ENCODE measurements around the gene SLC48A1. TPM values are rescaled to one million over a fixed set of nuclear protein-coding genes. Genes with fewer than 3 reads are reported as not detected.

The SLC48A1 gene
- total and polyA plus RNA-seq, 4 donors: 6.1 to 15.4 (median 9.3) TPM

- Histone ChIP-seq H3K4me3 (ENCODE audit: low read depth in 1 of 3, low read length in 3 of 3) (no peak overlapping the region), H3K27ac (ENCODE audit: low read depth in 1 of 2, low read length in 2 of 2) (no peak overlapping the region), H3K36me3 (ENCODE audit: control insufficient read depth in 4 of 4, insufficient read depth in 3 of 4, low read depth in 1 of 4, low read length in 3 of 4) (no peaks in the 10 kb centered on the region), H3K27me3 (ENCODE audit: control insufficient read depth in 4 of 4, insufficient read depth in 4 of 4, low read length in 3 of 4) (no peaks in the 10 kb centered on the region), H3K4me1 (ENCODE audit: control insufficient read depth in 4 of 4, insufficient read depth in 4 of 4, low read length in 3 of 4) (peaks cover 2 to 4% (median 4%) of the 10 kb centered on the region in 4 donors), H3K9me3 (ENCODE audit: control insufficient read depth in 4 of 4, low read length in 3 of 4) (no peaks in the 10 kb centered on the region), H3K9ac (ENCODE audit: low read depth in 1 of 2, low read length in 2 of 2) (no peak overlapping the region)
- peak in 1 of 2 donors; percentile 34 for TF ChIP-seq HNF4A (conservative IDR thresholded peaks at IDR 0.05)
- peak; percentile 93 for TF ChIP-seq CTCF (IDR thresholded peaks at IDR 0.05; ENCODE audit: low read depth, low read length, missing input control)
- no peak for TF ChIP-seq MAX (IDR thresholded peaks at IDR 0.05)
- peak; percentile 82 to 91 for TF ChIP-seq RAD21 (IDR thresholded peaks at IDR 0.05)
- peak; percentile 85 for DNase-seq (ENCODE audit: low spot score)
- WGBS: 56% methylated on average over 7 of the region's 7 CpGs
Measured at GRCh38 chr12:47742253-47742825, 30.7 kb upstream of the SLC48A1 start.

- Histone ChIP-seq H3K27ac (ENCODE audit: low read depth in 1 of 2, low read length in 2 of 2) (no peak overlapping the region), H3K4me3 (ENCODE audit: low read depth in 1 of 3, low read length in 3 of 3) (no peak overlapping the region), H3K4me1 (ENCODE audit: control insufficient read depth in 4 of 4, insufficient read depth in 4 of 4, low read length in 3 of 4) (no peaks in the 10 kb centered on the region), H3K9ac (ENCODE audit: low read depth in 1 of 2, low read length in 2 of 2) (no peak overlapping the region), H3K36me3 (ENCODE audit: control insufficient read depth in 4 of 4, insufficient read depth in 3 of 4, low read depth in 1 of 4, low read length in 3 of 4) (no peaks in the 10 kb centered on the region), H3K9me3 (ENCODE audit: control insufficient read depth in 4 of 4, low read length in 3 of 4) (no peaks in the 10 kb centered on the region), H3K27me3 (ENCODE audit: control insufficient read depth in 4 of 4, insufficient read depth in 4 of 4, low read length in 3 of 4) (no peaks in the 10 kb centered on the region)
- 72% methylated on average over 9 of the region's 9 CpGs for WGBS
- TF ChIP-seq NR2F2 (IDR thresholded peaks at IDR 0.05) (no peak), TAF1 (conservative IDR thresholded peaks at IDR 0.05) (no peak)
- no peak for DNase-seq (ENCODE audit: low spot score)
Measured at GRCh38 chr12:47743311-47743860, 29.7 kb upstream of the SLC48A1 start.

- Histone ChIP-seq H3K9ac (ENCODE audit: low read depth in 1 of 2, low read length in 2 of 2) (no peak overlapping the region), H3K27ac (ENCODE audit: low read depth in 1 of 2, low read length in 2 of 2) (no peak overlapping the region), H3K9me3 (ENCODE audit: control insufficient read depth in 4 of 4, low read length in 3 of 4) (no peaks in the 10 kb centered on the region), H3K4me3 (ENCODE audit: low read depth in 1 of 3, low read length in 3 of 3) (no peak overlapping the region), H3K27me3 (ENCODE audit: control insufficient read depth in 4 of 4, insufficient read depth in 4 of 4, low read length in 3 of 4) (no peaks in the 10 kb centered on the region), H3K4me1 (ENCODE audit: control insufficient read depth in 4 of 4, insufficient read depth in 4 of 4, low read length in 3 of 4) (no peaks in the 10 kb centered on the region), H3K36me3 (ENCODE audit: control insufficient read depth in 4 of 4, insufficient read depth in 3 of 4, low read depth in 1 of 4, low read length in 3 of 4) (no peaks in the 10 kb centered on the region)
- WGBS: 33% methylated on average over 10 of the region's 10 CpGs
- DNase-seq (ENCODE audit: low spot score): peak; percentile 56
- TF ChIP-seq RAD21 (IDR thresholded peaks at IDR 0.05) (peak; percentile 71 to 83), ATF3 (IDR thresholded peaks at IDR 0.05) (no peak), CTCF (IDR thresholded peaks at IDR 0.05; ENCODE audit: low read depth, low read length, missing input control) (peak; percentile 65)
Measured at GRCh38 chr12:47744005-47744651, 28.9 kb upstream of the SLC48A1 start.

Measured in liver (tissue), 9 donors.